Erythroblast (primary cell): ENCODE data around the gene TRIM7.

ENCODE experiments used
- GATA1 ChIP-seq: IDR thresholded peaks from 2 replicates; pipeline ENCODE4 v1.6.1; 2011; ENCODE audit warnings: low read depth, mild to moderate bottlenecking, control low read depth, low read length, moderate library complexity
- POLR2A ChIP-seq: IDR thresholded peaks from 2 replicates; pipeline ENCODE4 v1.6.1; 2011; ENCODE audit warnings: mild to moderate bottlenecking, low read length

DNA sequence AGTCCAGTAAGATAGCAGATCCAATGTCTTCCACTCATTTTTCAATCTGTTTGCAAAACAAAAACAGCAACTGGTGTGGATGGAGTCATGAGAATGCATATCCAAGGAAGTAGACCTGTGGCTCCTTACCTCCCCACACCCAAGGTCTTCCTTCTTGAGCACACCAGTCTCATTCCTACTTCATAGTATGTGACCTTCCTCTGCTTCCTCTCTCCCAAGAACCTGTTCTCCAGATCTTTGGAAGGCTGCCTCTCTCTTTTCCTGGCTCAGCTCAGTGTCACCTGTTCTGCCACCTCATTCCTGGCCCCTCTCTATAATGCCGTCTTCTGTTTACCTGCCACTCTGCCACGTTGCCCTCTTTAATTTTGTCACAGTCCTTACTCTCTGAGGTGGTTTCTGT is 7.9 kb upstream of the TRIM7 start:
- TF ChIP-seq POLR2A (no peak), GATA1 (no peak)
